ENCODE data around the gene KLHL41.
"Not testable (repeated sequence)": the region's sequence is repeated elsewhere in the genome, so short reads cannot be mapped to it uniquely, and the experiment has no call there.

KLHL41 gene

DNA sequence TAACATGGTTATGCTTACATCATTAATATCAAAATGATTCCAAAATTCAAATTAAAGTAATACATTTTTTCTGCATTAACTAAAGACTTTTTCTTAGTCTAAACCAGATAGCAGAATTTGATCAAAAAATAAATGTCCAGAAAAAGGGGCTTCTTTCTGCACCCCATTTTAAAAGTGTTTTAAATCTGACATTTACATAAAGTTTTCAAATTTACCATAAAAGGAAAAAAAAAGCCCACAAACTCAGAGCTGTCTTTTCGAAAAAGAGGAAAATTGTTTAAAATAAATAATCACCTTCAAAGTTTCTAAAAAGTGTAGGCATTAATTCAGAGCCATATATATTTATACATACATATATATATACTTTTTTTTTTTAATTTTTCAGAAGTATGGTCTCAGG lies 62.7 kb downstream of the KLHL41 start:
- no peaks in the 10 kb centered on the region for H3K27me3 Mint-ChIP-seq
- no peak overlapping the region for H3K4me3 Mint-ChIP-seq
- H3K9me3 Mint-ChIP-seq, result no peaks in the 10 kb centered on the region
- peaks cover 12 to 17% of the 10 kb centered on the region in 2 donors for H3K4me1 Mint-ChIP-seq
- peaks cover 11 to 18% of the 10 kb centered on the region in 2 donors for H3K36me3 Mint-ChIP-seq
- H3K27ac Mint-ChIP-seq, result no peak overlapping the region
- DNase-seq, result no peak
- ATAC-seq (replicated peaks), result no peak

DNA sequence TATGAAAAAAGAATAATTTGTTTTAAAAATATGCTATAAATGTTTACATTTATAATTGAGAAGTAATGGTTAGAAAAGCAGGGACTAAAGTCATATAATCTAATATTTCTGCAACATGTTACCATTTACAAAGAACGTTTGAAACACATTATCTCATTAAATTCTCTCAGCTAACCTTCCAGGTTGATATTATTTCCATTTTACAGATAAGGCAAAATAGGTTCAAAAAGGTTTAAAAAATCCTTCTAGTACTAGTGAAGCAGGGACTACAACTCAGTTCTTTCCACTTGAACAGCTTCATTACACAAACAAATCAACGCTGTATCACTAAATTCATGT lies 63.3 kb downstream of the KLHL41 start:
- H3K9me3 Mint-ChIP-seq, result no peaks in the 10 kb centered on the region
- DNase-seq, result no peak
- ATAC-seq (replicated peaks), result no peak
- H3K27ac Mint-ChIP-seq, result peak overlapping the region; percentile 95
- peak overlapping the region; percentile 90 to 95 for H3K4me3 Mint-ChIP-seq
- H3K4me1 Mint-ChIP-seq, result peaks cover 10 to 17% of the 10 kb centered on the region in 2 donors
- no peaks in the 10 kb centered on the region for H3K27me3 Mint-ChIP-seq
- H3K36me3 Mint-ChIP-seq, result peaks cover 8 to 15% of the 10 kb centered on the region in 2 donors

DNA sequence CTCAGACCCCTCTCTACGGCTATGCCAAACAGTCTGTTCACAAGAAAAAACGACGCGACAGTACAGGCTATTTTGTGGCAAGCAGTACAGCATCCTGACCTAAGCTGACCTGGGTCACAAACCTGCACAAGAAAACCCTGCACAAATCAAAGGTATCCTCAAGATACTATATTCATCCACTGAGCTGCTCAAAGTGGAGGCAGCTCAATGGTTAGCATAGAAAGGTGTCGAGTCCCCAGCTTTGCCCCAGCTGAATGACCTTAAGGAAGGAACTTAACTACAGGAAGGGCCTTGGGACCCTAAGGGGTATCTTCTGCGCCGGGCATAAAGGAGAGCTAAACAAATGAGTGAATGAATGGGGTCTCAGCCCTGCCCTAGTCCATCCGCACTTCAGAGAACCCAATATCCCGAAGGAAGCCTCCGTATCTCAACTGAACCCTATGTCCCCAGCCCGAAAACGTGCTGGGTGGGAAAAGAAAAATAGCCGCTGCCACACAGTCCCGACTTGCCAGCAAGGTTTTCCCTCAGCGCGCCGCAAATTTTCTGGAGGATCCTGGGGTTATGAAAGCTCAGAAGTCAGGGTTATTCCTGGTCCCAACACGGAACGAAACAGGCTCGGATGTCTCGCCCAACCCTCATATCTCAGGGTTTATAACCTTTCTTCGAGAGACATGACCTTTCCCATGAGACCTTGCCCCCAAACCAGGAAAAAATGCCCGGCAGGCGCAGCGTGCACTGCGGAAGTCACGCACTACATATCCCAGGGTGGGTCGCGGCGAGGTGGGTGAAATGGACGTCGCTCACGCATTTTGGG lies 63.9 kb downstream of the KLHL41 start, which contains the start of gene FASTKD1:
TSS of gene FASTKD1 (minus strand) at position 706 of the 814 bp plus-strand sequence. CDS start 1,836 bp downstream, outside the sequence.
- no peaks in the 10 kb centered on the region for H3K9me3 Mint-ChIP-seq
- H3K36me3 Mint-ChIP-seq, result peaks cover 7 to 11% of the 10 kb centered on the region in 2 donors
- DNase-seq (peak; percentile 86), ATAC-seq (replicated peaks) (peak; percentile 98 to 99)
- peak within 1 kb of the TSS; percentile 90 to 95 for H3K4me3 Mint-ChIP-seq
- peaks cover 10 to 17% of the 10 kb centered on the region in 2 donors for H3K4me1 Mint-ChIP-seq
- H3K27me3 Mint-ChIP-seq, result no peaks in the 10 kb centered on the region
- peak within 1 kb of the TSS; percentile 95 for H3K27ac Mint-ChIP-seq

DNA sequence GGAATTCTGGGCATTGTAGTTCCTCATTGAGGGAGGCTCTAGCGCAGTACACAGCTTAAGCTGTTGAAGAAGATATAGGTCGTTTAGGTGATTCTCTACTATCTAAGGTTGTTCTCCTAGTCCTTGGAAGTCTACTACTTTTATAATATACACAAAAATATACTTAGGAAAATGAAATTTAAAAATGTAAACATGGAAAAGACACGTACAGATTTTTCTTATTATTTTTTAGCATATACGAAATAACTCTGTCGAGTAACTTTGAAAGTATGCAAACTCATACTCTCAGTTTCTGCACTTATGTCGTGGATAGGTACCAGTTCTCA lies 64.4 kb downstream of the KLHL41 start:
- DNase-seq (no peak), ATAC-seq (replicated peaks) (no peak)

DNA sequence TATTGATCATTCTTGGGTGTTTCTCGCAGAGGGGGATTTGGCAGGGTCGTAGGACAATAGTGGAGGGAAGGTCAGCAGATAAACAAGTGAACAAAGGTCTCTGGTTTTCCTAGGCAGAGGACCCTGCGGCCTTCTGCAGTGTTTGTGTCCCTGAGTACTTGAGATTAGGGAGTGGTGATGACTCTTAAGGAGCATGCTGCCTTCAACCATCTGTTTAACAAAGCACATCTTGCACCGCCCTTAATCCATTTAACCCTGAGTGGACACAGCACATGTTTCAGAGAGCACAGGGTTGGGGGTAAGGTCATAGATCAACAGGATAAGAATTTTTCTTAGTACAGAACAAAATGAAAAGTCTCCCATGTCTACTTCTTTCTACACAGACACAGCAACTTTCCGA lies 65.0 kb downstream of the KLHL41 start:
- DNase-seq, H3K27ac Mint-ChIP-seq: not testable (repeated sequence)

More for the DNA sequence above, 64.4 kb downstream of the KLHL41 start:
- peaks cover 10 to 17% of the 10 kb centered on the region in 2 donors for H3K4me1 Mint-ChIP-seq
- peak overlapping the region; percentile 90 to 95 for H3K4me3 Mint-ChIP-seq
- peak overlapping the region; percentile 95 for H3K27ac Mint-ChIP-seq
- H3K27me3 Mint-ChIP-seq, result peaks cover 4 to 5% of the 10 kb centered on the region in 2 donors
- no peaks in the 10 kb centered on the region for H3K9me3 Mint-ChIP-seq
- H3K36me3 Mint-ChIP-seq, result peaks cover 7 to 11% of the 10 kb centered on the region in 2 donors

DNA sequence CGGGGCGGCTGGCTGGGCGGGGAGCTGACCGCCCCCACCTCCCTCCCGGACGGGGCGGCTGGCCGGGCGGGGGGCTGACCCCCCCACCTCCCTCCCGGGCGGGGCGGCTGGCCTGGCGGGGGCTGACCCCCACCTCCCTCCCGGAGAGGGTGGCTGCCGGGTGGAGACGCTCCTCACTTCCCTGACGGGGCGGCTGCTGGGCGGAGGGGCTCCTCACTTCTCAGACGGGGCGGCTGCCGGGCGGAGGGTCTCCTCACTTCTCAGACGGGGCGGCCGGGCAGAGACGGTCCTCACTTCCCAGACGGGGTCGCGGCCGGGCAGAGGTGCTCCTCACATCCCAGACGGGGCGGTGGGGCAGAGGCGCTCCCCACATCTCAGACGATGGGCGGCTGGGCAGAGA lies 65.8 kb downstream of the KLHL41 start:
- not testable (repeated sequence) for H3K27me3 Mint-ChIP-seq; DNase-seq; H3K27ac Mint-ChIP-seq; H3K9me3 Mint-ChIP-seq; H3K36me3 Mint-ChIP-seq; ATAC-seq (replicated peaks); H3K4me3 Mint-ChIP-seq
- peaks cover 7 to 11% of the 10 kb centered on the region in 2 donors for H3K4me1 Mint-ChIP-seq

More for the DNA sequence above, 65.0 kb downstream of the KLHL41 start:
- ATAC-seq (replicated peaks); H3K4me3 Mint-ChIP-seq; H3K9me3 Mint-ChIP-seq; H3K27me3 Mint-ChIP-seq: not testable (repeated sequence)
- H3K4me1 Mint-ChIP-seq, result peaks cover 10 to 17% of the 10 kb centered on the region in 2 donors
- H3K36me3 Mint-ChIP-seq, result peaks cover 7 to 11% of the 10 kb centered on the region in 2 donors

Data from stimulated activated naive B cell treated with anti-CD40 and anti-IgM and Interleukin-4, amounts not matched to agents 10 μg/mL and 1 μg/mL and 100 μg/mL, for 72 hours (primary cell).